ENCODE data around the gene SNX30.
A peak's percentile ranks its signal among the peaks of the same experiment; 100 is the strongest.

The SNX30 gene

DNA sequence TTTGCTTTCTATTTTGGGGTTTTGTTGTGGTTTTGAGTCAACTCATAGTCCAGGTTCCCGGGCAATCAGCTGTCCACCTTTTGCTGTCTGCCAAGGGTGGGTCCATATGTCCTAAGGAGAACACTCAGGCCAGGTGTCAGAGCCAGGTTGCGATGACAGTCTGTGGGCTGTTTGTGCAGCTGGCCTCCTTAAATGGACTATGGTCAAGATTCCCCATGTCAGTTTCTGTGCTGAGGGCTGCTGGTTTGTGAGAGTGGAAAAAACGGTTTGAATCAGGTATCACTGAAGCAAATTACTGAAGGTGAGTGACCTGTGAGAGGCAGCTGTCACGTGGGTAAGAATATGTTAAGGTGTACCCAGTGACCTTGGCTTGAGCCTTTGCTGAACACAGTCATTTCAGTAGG lies 33.0 kb downstream of the SNX30 start:
- DNase-seq, result no peak

DNA sequence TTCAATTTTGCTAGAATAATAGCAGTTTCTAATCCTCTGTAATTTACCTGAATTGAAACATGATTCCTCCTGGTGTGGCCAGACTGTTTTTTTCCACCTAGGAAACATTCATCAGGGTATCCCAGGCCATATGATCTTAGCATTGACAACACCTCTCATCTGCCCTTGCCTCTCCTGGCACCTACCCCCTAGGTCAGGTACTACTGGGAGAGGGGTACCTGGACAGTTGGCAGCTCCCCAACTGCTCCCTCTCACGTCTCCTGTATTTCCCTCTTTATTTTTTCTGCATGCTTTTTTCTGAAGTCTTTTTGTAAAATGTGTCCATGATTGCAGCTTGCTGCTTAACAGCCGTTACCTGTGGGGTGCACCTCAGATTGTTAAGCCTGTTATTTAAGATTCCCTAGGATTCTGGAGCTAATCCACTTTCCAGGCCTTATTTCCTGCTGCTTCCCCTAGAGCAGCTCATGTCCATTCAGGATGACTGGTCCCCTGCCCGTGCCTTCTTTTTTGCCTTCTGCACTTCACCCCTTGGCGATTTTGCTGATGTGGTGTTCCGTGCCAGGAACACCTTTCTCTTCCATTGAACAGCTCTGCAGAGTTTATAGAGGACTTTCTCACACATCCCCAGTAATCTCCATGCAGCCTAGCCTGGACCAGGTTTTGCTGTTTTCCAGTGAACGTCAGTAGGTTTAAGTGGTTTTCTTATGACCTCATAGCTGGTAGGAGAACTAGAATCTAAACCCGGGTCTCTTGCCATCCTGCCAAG lies 33.6 kb downstream of the SNX30 start:
- DNase-seq, result no peak

DNA sequence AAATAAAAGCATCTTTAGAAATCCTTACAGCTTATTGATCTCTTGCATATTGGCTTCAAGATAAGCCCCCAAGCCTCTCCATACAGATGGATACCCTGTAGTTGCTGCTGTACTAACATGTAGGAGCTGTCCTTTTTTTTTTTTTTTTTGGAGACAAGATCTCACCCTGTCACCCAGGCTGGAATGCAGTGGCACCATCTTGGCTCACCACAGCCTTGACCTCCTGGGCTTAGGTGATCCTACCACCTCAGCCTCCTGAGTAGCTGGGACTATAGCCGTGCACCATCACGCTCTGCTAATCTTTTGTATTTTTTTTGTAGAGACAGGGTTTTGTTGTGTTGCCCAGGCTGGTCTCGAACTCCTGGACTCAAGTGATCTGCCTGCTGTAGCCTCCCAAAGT lies 35.4 kb downstream of the SNX30 start:
- no peak for DNase-seq

GRCh38 chr9:112786829-112787520 lies 36.4 kb downstream of the SNX30 start:
- no peak for DNase-seq

- DNase-seq, result no peak
These were observed 37.4 kb downstream of the SNX30 start for GRCh38 chr9:112787978-112788377.

DNA sequence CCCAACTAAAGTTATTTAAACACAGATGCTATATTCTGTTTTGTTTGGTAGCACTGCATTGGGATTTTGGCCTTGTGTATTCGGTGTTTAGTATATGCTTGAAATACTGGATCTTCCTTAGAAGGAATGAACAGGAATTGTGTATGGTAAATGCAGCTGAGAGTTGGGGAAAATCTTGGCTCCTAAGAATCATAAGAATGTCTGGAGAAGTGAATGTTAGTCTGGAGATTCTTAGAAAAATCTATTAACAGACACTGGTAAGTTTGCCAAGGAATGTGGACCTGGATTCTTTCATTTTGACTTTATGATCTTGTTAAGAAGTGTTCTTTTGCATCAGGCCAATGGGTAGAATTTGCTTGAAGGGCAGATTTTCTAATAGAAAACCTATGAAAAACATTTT lies 38.9 kb downstream of the SNX30 start:
- no peak for DNase-seq

- DNase-seq, result no peak
These were observed 39.6 kb downstream of the SNX30 start for GRCh38 chr9:112789891-112790774.

DNA sequence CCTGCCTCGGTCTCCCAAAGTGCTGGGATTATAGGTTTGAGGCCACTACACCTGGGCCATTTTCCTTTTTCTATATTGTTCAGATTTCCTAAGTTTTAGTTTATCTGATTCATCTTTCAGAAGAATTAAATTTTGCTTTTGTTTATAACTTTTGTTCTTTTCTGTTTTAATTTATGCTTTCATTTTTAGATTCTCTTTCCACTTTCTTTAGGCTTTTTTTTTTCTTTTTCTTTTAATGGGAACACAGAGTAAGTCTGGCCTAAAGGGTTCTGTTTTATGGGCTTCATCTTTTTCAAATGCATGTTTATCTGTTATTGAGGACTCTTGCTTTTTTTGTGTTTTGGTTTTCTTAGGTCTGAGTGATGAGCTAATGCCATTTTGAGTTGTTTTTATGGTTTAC lies 42.1 kb downstream of the SNX30 start:
- no peak for DNase-seq

- DNase-seq, result peak; percentile 39 to 79 (median 63)
These were observed 42.8 kb downstream of the SNX30 start for GRCh38 chr9:112793213-112793810.

- no peak for DNase-seq
These were observed 44.2 kb downstream of the SNX30 start for GRCh38 chr9:112794731-112795130.

GRCh38 chr9:112795921-112796320 lies 45.4 kb downstream of the SNX30 start:
- DNase-seq, result no peak

DNA sequence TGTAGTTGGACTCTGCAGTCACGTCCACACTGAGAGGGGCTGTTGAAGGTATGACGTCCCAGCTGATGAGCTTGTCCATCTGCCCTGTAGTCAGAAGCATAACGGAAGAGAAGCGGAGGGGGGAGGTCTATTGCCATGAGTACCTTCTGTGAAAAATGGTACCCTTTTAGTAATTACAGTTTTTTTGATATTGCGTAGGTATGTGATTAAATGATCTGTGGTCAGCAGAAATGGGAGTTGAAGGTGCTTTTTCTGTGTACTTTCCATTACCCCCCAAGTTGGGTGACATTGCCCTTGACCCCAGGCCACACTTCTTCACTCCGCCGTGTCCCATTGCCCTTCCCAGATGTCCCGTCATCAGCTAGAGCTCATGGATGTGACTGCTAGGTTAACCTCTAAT lies 45.9 kb downstream of the SNX30 start:
- no peak for DNase-seq

DNA sequence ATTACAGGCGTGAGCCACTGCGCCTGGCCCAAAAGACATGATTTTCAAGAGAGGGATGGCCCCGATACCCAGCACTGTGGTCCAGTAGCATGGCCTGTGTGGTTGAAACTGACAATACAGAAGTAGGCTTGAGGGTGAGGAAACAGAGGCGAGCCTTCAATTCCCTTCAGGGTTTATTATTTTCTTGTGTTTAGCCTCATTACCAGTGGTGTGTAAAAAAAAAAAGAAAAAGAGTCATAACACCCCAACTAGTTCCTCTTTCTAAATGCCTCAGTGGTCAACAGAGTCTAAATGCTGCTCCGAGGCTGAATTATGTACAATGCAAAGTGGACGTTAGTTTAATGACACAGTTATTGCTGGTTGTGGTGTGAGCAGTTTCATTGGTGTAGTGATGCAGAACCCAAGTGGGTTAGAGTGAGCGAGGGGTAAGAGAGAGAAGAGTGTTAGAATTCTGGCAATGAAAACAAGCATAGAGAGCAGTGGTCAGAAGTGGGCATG lies 58.8 kb downstream of the SNX30 start:
- DNase-seq, result no peak

DNA sequence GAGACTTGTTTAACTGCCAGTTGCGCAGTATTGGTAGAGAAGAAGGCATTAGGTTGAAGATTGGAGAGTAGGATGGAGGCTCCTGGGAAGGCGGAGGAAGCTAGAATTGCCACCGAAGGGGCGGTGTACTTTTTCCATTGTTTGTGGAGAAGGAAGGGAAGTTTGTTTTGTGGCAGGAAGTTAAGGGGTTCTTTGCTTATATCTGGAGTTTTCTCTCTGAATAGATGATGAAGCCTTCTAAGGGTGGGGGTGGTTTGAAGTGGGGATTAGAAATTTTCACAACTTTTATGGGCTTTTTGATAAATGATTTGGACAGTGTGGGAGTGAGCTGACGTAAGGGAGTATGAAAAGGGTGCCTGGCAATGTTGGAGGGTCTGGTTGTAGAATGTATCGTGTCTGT lies 59.3 kb downstream of the SNX30 start:
- DNase-seq, result no peak

DNA sequence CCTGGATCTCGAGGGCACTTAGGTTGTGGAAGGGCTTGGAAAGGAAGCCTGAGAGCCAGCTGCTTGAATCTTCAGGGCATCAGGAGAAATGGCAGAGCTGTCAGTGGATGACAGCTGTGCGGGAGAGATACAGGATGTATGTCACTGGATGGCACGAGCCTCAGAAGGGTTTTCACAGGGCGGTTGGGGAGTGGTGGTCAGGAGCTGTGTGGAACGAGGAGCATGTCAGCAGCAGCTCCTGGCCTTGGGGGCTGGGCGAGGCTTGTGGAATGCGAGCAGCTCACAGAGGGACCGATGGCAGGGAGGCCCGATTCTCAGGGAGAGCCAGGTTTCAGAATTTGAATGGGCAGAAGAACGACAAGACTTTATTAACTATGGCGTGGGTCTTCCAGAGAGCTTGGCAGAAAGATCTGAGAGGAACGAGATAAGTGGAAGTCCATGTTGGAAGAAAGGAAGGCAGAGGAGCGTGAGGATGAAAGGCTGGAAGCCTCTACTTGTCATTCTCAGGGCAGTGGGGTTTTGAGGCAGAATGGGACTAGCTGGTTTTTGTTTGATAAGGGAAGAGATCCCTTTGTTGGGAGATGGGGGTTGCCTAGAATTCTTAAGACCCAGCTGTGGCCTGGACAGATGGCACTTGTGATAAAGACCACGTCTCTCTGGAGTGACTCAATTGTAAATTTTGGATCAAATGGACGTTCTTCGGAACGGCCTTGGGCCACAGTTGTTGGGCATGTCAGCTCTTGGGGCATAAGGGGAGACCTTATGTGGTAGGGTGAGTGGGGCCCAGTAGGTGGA lies 60.3 kb downstream of the SNX30 start:
- no peak for DNase-seq

- DNase-seq, result no peak
These were observed 61.0 kb downstream of the SNX30 start for GRCh38 chr9:112811518-112811917.

GRCh38 chr9:112815868-112816267 lies 65.3 kb downstream of the SNX30 start:
- no peak for DNase-seq

GRCh38 chr9:112817860-112818203 lies 67.3 kb downstream of the SNX30 start:
- no peak for DNase-seq

DNA sequence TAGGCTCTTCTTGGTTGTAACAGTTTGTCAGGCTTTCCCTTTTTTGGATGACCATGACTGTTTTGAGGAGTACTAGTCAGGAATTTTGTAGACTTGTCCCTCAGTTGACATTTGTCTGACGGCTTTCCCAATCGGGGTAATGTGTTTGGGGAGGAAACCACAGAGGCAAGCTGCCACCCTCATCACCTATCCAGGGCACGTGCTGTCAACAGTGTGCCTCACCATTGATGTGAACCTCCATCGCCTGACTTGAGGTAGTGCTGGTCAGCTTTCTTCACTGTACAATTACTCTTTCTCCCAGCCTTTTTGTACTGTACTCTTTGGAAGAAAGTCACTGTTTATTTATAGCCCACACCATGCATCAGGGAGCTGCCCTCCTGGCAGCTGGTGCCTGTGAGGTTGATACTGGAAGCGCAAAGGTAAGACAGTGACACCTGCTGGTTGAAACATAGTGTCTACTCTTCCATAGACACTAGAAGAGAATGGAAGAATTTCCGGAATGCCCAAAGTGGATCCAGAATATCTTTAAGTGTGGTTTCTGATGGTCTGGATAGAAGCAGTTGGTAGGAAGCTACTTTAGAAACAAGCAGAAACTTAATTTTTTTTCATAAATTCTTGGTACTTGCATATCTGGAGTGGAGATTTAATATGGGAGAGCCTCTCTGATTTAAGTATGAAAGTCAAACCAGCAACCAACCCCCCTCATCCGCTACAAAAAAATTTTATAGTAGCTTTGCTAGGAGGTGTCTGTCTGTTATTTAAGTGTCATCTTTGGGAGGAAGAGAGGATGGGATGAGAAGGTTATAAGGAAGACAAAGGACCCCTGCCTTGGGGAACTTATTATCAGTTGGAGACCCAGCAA lies 69.3 kb downstream of the SNX30 start:
- DNase-seq, result peak in 1 of 5 experiments; percentile 36

- no peak for DNase-seq
These were observed 70.3 kb downstream of the SNX30 start for GRCh38 chr9:112820881-112821280.

DNA sequence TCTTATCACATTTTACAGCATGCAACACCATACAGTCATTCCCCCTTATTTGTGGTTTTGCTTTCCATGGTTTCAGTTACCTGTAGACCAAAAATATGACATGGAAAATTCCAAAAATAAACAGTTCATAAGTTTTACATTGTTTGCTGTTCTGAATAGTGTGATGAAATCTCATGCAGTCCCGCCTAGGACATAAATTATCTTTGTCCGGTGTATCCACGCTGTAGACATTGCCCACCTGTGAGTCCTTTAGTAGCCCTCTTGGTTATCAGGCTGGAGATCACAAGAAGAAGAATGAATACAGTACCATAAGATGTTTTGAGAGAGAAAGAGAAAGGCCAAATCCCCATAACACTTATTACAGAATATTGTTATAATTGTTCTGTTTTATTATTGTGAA lies 72.1 kb downstream of the SNX30 start:
- no peak for DNase-seq

All from T-helper 2 cell (primary cell).